NCI-H2107 (cell line): ENCODE results near the gene ITPR2.
"Not testable (repeated sequence)": the region's sequence is repeated elsewhere in the genome, so short reads cannot be mapped to it uniquely, and the experiment has no call there.

Experiments
- DNase-seq: peaks from one replicate; lab custom pipeline; 2025; lab: John Stamatoyannopoulos, UW

ITPR2 gene

DNA sequence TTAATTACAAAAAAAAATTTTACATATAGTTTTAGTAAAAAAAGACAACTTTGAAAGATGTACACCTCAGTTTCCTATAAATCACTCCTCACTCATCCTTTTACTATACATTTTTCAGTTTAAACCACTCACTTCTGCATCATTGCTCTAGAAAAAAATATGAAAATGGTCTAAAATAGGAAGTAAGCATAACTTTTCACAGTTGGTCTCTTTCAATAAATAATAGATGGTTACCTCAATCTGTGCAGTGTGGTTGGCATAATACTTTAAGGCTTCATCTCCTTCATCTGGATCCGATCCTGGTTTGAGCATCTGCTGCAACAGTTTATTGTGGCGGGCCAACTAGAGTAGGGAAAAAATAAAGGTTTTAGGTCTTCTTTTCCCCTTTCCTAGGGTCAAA is 389.7 kb downstream of the ITPR2 start:
- DNase-seq: no peak

DNA sequence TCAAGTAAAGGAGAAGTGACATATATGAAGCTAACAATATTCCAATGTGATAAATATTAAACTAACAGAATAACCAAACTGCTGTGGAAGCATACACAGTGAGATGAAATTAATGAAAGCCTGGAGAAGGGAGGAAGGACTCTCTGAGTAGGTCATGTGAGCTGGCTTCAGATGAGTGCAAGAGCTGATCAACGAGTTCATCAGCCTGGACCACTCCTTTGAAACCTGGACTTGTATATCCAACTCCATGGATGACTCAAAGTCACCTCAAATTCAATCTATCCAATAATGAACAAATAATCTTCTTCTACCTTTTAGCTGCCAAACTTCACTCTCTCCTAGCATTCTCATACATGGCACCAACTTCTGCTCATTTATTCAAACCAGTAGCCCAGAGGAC is 391.6 kb downstream of the ITPR2 start:
- DNase-seq: no peak

DNA sequence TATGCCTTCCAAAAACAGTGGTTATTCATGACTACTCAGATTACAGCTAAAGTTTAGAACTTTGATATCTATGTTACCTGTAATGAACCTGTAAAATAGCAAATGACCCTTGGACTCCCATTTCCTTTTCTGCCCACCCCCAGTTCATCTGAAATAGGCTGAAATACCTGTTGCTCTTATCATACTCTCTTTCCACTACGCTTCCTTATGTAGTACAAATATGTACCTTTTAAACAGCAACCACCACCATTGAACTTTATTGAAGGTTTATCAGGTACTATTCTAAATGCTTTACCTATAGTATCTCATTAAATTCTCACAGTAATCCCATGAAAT is 398.0 kb downstream of the ITPR2 start:
- no peak for DNase-seq

DNA sequence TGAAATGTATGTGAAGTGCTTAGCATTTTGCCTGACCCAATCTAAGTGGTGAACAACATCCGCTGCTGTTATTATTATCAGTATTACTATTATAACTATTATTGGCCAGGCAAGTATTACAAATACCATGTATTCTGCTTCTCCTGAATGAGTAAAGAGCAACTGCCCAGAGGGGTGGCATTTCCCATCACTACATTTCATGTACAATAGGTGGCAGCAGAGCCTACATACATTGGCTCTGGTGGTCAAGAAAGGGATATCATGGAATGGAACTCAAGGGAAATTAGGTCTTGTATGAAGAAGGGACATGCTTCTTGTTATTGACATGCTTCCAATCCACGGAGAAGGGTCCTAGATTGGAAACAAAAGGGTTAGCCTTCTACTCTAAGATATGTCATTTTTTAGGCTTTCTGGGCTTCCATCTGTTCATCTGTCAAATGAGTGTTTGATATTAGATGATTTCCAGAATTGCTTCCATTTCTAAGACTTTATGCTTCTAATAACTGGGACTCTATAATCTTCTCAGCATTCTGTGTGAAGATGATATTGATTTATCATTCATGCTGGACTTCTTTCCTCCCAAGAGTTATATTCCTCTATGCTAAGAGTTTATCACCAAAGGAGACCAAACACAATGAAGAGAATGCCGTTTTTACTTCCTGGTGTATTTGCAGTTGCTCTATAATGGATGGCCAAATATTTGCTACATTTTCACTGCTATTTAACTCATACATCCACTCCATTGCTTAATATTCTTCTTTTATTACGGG is 398.5 kb downstream of the ITPR2 start:
- peak; percentile 3 for DNase-seq

DNA sequence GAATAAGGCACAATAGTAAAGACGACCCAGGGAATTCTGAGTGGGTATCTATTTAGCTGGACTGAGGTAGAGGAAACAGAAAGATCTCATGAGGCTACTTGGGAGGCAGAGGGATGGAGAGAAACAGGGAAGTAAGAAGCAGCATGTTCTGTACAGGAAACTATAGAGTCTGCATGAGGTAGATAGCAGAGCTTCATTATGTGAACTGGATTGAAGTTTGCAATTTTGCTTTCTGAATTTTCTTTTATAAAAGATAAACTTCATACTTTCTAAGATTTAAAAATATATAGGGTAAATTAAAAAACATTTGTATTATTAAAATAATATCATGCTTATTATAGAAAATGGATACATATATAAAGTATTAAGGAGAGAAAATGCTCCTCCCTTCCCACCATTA is 399.3 kb downstream of the ITPR2 start:
- DNase-seq: not testable (repeated sequence)

DNA sequence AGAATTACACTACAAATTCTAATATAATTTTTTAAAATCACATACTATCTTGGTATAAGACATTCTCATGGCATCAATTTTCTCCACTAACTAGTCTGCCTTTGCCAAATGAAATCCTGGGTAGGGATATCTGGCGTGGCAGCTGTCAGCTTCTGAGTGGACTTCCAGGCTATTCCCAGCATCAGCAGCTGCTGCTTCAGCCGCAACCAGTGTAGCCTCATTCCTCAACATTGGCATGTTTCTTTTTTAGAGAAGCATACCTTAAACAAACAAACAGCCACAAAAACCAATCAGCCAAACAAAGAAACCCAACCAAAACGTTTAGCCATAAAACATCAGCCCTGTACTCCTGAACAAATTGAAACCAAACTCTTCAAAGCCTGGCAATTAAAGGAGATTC is 401.8 kb downstream of the ITPR2 start:
- no peak for DNase-seq

DNA sequence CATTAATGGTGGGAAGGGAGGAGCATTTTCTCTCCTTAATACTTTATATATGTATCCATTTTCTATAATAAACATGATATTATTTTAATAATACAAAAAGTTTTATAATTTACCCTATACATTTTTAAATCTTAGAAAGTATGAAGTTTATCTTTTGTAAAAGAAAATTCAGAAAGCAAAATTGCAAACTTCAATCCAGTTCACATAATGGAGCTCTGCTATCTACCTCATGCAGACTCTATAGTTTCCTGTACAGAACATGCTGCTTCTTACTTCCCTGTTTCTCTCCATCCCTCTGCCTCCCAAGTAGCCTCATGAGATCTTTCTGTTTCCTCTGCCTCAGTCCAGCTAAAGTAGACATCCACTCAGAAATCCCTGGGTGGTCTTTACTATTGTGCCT is 402.4 kb downstream of the ITPR2 start:
- not testable (repeated sequence) for DNase-seq

DNA sequence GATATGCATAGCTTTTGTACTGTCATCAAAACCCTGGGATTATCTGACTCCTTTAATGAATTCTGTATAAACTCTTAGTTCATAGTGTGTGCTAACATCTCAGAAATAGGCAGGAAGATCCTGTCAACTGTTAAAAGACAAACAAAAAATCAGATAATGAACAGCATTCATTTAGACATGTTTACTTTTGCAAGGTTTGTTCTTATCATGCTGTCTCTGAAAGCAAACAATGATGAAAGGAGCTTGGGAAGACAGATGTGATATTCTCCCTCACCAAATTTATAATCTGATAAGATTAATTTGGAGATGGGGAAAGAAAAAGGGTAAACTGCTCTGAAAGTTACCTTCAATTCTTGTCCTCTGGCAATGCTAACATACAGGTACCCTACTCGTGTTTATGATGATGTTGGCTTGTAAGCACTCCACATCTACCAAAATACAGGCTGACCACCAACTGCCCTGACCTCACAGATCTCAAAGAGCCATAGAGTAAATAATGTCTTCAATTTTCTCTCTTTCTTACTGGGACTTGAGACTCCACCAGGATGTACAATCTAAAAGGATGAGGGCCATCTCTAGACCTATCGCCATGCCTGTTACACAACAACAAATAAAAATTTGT is 403.8 kb downstream of the ITPR2 start:
- no peak for DNase-seq

DNA sequence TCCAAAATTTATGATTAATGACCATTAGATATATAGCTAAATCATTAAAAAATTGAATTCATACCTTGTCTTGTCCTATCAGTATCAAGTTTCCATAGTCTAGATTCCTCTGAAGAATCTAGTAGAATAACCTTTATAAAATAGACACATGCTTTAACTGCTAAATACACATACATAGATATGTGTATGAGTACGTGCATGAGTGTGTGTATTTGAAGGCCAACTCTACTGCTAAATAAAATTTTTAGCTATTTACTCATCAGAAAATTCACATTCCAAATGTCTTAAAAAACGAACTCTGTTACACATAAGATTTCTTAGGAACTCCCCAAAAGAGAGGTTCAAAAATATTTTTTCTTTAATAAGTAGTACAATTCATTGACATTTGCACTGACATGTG is 404.6 kb downstream of the ITPR2 start:
- DNase-seq: no peak

DNA sequence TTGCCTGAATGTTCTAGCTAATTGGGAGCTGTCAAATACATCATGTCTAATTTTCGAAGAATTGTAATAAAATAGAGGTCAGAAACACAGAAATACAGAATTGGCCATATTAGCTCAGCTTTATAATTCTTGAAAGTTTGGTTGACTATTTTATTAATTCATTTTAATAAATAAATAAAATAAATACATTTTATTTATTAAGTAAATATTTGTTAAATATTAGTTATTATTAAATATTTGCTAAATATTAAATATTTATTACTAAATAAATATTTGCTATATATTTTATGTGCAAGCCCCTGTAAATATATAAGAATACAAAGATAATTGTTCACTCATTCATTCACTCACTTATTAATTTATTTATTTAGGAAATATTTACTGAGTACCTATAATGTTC is 406.3 kb downstream of the ITPR2 start:
- no peak for DNase-seq

DNA sequence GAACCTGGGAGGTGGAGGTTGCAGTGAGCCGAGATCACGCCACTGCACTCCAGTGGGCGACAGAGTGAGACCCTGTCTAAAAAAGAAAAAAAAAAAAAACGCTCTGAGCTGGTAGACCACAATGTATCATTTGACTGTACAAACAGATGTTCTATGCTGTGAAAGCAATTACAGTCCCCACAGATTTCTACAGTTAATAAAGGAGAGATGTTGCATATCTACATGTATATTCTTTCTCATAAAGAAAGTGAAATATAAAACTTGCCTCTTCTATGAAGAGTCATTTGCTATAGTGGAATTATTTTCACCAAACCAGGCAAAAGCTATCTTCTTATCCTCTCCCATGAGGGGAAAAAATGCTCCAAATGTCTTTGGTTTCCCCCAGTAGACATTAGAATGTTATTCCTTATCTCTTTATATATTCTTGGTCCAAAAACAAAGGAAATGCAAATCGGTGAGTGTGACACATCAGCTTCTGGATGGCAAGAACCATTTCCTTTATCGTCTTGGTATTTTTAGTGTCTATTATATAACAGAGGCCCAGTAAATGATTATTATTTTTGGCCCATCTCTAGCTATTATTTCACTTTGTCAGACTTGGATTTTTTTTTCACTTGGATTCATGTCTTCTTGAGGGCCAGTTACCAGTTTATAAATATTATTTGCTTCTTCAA is 407.3 kb downstream of the ITPR2 start:
- no peak for DNase-seq

DNA sequence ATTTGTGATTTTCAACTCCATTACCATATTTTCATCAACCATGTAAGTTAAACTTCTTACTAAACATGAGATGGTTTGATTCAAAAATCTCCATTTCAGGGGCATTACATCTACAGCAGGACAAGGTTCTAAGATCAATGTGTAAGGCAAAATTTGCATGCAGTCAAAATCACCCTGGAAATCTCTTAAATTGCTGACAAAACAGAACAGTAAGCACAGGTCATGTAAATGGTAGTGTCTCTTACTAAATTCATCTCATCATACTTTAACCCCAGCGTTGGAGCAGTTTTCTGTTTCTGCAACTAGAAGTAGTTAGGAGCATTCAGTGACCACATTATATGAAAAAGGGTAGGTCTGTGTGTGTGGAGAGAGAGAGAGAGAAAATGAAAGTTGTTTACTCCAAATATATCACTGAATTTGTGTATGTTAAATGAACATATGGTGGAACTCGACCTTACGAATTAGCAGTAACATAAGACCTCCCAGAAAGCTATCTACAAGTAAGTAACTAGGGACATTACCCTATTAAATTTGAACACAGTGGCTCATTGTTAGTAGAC is 410.1 kb downstream of the ITPR2 start:
- no peak for DNase-seq

DNA sequence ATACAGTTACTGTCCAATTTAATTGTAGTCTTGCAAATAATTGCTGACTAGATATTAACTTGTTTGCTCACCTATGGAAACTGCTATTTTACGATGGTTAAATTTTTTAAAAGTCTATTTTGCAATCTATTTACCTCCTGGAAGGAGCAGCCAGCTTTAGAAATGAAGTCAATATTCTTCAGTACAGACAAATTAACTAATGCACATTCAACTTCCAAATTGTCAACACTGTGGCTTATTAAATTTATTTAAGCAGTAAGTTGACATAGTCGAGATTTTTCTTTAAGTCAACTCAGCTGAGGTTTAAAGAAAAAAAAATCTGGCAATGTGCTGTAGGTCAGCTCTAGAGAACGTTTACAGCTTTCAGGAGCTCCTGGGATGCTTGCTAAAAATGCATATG is 416.4 kb downstream of the ITPR2 start:
- DNase-seq: no peak

DNA sequence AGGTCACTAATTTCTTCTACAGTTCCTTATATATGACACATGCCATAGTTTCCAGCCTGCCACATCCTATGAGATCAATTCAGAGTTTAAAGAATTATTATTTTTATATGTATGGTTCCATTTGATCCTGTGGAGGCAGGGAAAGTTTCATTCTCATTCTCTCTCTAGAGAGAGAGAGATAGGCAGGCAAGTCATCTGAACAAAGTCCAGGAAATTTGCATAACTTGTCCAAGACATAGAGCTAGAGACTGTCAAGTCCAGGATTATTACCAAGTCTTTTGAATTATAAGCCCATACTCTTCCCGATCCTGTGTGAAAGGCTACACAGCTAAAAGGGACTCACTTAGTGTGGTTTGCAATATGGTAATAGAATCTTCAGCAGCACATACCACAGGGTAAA is 422.3 kb downstream of the ITPR2 start:
- DNase-seq: no peak

DNA sequence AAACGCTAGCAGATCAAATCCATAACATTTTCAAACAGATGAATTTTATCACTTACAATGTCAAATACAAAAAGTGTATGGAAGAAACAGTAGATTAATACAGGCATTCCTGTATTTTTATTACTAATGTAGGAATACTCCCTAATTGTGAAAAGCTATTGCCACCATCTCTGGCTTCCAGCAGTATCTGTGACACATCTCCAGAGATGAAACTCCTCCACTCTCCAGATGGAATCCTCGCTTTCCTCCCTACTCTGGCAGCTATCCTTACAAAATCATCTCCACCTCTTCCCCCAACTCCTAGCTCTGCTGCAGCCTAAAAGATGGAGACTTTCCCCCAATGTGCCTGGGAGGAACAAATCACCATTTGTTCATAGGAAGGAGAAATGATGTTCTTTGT is 426.2 kb downstream of the ITPR2 start:
- no peak for DNase-seq

DNA sequence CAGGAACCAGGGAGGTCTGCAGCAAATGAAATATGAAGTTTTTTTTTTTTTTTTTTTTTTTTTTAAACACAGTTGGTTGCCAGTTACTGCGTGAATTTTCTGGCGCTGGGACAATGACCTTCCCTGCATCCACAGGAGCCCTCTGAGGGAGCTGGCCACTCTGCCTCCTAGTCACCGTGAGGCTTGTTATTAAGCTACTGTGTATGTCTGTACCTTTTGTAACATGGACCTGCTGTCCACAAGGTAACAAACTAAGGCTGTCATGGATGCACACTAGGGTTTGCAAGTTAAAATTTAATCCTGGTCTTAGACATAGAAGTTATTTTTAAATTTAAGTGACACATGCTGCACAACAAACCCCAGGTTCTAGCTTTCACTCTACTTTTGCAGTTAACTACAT is 426.6 kb downstream of the ITPR2 start:
- no peak for DNase-seq

DNA sequence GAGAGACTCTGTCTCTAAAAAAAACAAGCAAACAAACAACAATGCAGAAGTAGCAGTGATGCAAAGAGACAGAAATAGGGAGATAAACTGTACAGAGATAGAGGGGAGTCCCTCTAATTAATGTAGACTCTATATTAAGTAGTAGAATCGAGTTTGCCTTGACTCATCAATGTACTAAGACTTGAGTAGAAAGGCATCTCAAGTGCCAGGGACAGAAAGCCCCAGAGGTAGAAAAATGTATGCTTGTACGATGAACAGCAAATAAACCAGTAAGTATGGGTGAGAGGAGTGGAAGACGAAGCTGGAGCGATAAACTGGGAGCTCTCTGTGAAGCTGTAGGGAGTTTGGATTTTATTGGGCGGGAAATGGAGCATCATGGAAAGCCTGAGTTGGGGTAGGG is 429.4 kb downstream of the ITPR2 start:
- no peak for DNase-seq

DNA sequence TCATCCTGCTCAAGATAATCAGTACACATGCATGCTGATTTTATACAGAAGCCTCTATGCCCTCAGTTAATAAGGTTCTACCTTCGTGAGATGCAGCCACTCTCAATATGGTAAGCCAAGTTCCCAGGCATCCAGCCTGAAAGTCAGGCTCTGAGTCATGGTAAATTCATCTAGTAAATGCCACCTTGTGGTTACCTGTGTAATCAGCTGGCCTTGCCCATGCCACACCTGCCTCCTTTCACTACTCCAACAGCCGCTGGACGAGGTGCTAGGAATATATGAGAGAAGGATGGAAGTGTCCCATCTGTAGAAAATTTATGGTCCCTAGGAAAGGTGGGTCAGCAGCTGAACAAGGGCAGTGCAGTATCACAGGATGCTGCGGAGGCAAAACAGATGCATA is 430.3 kb downstream of the ITPR2 start:
- DNase-seq: no peak

DNA sequence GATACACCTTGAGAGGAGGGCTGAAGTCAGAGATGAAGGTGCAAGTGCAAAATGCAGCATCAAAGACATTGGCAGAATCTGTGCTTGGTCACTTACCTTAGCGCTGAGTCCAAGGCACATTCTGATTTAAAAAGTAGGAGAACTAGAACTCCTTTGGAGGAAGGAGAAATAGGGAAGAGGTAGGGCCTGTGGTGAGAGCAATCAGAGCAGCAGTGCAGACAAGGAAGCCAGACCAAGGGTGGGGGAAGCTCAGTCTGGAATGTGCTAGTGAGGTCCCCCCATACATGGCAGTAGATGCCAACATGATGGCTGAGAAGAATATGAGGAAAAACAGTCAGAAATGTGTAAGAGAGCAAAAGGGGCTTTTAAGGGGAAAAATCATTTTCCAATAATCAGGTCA is 431.1 kb downstream of the ITPR2 start:
- no peak for DNase-seq

DNA sequence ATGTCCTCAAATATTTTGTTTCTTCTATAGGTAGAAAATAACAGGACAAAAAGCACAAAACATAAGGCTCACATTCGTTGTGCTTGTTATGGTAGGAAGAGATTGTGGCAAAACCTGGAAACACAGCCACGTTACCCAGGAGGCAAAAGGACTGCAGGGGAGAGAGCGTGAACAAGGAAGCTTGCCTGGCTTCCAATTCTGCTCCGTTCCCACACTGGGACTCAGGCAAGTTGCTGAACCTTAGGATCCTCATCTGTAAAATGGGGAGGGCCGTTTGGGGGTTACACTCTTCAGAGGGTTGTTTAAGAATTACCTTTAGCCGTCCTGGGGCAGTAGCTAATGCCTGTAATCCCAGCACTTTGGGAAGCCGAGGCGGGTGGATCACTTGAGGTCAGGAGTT is 432.4 kb downstream of the ITPR2 start:
- DNase-seq: no peak

DNA sequence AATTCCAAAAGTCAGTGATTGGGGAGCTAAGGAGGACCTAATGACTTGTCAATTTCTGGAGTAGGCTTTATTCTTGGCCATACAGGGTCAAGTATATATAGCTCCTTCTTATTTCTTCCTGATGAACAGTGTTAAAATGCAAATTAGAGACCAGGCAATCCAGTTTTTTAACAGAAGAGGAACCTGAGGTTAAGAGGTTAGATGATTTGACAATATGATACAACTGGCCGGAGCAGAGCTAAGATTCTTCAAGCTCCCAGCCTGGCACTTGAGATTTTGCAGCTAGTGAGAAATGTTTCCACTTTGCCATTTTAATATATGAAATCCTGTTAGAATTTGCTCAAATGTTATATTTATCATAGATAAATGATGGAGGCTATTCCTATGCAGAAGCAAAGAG is 433.6 kb downstream of the ITPR2 start:
- no peak for DNase-seq

DNA sequence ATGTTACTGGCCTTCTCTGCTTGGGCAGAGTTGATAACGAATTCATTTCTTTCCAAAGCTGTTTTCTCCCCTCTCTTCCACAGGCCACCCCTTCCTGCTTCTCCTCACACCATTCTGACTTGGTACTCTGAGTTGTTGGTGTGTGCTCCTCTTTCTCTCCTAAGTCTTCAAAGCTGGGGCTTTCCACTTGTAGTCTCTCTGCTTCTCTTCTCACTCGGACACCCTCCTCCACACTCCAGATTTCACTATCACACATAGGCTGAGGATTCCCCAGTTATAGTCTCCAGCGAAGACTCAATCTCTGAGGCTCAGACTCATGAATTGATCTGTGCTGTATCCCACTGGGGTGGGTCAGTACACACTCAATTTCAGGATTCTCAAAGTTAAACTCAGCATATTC is 436.6 kb downstream of the ITPR2 start:
- DNase-seq: no peak

DNA sequence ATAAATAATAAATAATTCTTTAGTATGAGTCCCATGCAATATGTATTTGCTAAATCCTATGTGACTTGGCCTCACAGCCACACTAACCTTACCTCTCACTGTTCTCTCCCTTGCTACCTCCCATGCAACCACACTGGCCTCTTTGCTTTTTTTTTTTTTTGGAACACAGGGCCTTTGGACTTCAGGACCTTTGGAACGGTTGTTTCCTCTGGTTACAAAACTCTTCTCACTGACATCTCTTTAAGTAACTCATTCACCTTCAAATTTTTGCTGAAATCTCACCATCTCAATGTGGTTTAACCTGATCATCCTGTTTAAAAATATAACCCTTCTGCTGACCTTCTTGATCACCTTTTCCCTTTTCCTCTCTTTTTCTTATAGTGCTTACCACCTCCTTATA is 443.7 kb downstream of the ITPR2 start:
- DNase-seq: no peak
